GM12864 (cell line): ENCODE data around the gene TBC1D1.

Experiments used
- DNase-seq: peaks from one replicate; pipeline ENCODE4 v3.0.0-alpha.2; 2011; ENCODE audit warnings: low read depth
- H3K4me3 ChIP-seq: 2 replicates; pipeline ENCODE4 v1.5.1; 2011; ENCODE audit warnings: mild to moderate bottlenecking, low read depth, low read length, control low read depth
- TF ChIP-seq, protein P1 (sequence below): IDR thresholded peaks from 2 replicates; pipeline ENCODE4 v1.5.1; 2011; ENCODE audit warnings: low read depth, mild to moderate bottlenecking, moderate library complexity, low read length, control low read depth, inconsistent platforms; ENCODE audit errors: missing control alignments

The TBC1D1 gene

DNA sequence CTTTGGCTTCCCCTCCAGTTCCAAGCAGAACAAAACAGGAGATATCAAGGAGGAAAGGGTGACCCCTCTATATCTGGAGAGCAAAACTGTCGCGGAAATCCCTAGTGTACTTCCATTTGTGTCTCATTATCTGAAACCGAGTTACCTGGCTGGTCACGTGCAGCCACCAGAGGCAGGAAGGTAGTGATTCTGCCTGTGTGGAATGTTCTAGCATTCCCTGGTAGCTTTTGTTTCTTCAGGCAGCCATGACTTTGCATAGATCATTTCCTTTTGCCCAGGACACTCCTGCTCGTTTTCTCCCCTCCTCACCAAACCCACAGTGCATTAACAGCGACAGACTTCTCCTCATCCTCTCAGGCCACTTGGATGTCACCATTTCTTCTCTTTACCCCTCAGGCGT, 177.2 kb downstream of the TBC1D1 start:
- DNase-seq, result no peak
- H3K4me3 ChIP-seq, result no peak overlapping the region
- TF ChIP-seq, protein P1, sequence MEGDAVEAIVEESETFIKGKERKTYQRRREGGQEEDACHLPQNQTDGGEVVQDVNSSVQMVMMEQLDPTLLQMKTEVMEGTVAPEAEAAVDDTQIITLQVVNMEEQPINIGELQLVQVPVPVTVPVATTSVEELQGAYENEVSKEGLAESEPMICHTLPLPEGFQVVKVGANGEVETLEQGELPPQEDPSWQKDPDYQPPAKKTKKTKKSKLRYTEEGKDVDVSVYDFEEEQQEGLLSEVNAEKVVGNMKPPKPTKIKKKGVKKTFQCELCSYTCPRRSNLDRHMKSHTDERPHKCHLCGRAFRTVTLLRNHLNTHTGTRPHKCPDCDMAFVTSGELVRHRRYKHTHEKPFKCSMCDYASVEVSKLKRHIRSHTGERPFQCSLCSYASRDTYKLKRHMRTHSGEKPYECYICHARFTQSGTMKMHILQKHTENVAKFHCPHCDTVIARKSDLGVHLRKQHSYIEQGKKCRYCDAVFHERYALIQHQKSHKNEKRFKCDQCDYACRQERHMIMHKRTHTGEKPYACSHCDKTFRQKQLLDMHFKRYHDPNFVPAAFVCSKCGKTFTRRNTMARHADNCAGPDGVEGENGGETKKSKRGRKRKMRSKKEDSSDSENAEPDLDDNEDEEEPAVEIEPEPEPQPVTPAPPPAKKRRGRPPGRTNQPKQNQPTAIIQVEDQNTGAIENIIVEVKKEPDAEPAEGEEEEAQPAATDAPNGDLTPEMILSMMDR, result no peak

DNA sequence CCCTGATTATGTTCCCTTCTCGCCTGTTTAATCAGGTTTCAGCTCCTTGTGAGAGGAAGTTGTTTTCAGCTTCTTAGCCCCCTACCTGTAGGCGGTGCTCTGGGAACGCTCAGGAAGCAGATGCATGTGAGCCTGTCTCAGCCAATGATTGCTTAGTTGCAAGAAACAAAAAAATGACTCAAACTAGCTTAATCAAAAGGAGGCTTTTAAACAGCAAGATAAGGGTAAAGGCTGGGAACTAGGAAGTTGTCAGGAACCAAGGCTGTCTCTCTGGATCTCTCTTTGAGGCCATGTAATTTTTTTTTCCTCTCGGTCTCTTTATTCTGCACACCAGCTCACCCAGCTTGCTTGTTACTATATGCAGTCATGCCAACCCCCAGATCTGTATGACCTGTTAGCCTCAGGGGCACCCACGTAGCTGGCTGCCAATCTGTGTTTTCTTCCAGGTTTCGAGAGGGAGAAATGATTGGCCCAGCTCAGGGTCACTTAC, 178.4 kb downstream of the TBC1D1 start:
- DNase-seq, result no peak
- H3K4me3 ChIP-seq, result no peak overlapping the region
- TF ChIP-seq, protein P1, result peak; percentile 3

DNA sequence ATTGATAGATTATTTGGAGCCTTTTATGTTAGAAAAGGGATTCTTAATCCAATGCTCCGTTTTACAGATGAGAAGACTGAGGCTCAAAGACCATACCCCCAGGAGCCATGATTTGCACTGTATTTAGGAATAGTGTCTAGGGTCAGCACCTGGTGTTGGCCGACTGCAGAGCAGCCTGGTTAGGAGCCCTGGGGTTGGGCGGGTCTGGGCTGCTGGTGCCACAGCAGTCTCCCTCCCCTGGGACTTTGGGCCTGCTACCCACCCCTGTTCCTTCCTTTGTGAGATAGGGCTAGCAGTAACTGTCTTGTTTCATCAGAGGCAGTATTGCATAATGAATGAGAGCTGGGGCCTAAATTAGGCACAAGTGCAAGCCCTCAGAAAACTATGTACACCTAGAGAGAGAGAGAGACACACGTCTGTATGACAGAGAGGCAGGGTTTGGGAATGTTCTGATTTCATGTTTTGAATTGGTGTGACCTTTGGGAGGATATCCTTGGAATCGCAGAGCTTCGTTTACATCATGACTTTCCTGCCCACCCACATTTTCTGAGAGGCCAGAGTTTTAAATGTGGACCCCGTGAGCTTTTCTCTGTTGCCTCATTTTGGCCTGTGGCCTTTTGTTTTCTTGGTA, 181.0 kb downstream of the TBC1D1 start:
- no peak for DNase-seq
- no peak overlapping the region for H3K4me3 ChIP-seq
- TF ChIP-seq, protein P1, result peak; percentile 6

- TF ChIP-seq, protein P1, result no peak
- no peak overlapping the region for H3K4me3 ChIP-seq
- DNase-seq, result no peak
These were observed 181.7 kb downstream of the TBC1D1 start for GRCh38 chr4:38072578-38072977.

- TF ChIP-seq, protein P1, result no peak
- no peak overlapping the region for H3K4me3 ChIP-seq
- no peak for DNase-seq
These were observed 182.8 kb downstream of the TBC1D1 start for GRCh38 chr4:38073596-38074234.

- no peak for DNase-seq
- TF ChIP-seq, protein P1, result no peak
- no peak overlapping the region for H3K4me3 ChIP-seq
These were observed 184.7 kb downstream of the TBC1D1 start for GRCh38 chr4:38075370-38076152.
